ENCODE measurements around the gene ZPR1. TPM values are rescaled to one million over a fixed set of nuclear protein-coding genes. Genes with fewer than 3 reads are reported as not detected.
A peak's percentile ranks its signal among the peaks of the same experiment; 100 is the strongest.

Gene ZPR1
- total RNA-seq, 4 donors from 2014 or later: 18.1 to 45.9 (median 39.2) TPM

DNA sequence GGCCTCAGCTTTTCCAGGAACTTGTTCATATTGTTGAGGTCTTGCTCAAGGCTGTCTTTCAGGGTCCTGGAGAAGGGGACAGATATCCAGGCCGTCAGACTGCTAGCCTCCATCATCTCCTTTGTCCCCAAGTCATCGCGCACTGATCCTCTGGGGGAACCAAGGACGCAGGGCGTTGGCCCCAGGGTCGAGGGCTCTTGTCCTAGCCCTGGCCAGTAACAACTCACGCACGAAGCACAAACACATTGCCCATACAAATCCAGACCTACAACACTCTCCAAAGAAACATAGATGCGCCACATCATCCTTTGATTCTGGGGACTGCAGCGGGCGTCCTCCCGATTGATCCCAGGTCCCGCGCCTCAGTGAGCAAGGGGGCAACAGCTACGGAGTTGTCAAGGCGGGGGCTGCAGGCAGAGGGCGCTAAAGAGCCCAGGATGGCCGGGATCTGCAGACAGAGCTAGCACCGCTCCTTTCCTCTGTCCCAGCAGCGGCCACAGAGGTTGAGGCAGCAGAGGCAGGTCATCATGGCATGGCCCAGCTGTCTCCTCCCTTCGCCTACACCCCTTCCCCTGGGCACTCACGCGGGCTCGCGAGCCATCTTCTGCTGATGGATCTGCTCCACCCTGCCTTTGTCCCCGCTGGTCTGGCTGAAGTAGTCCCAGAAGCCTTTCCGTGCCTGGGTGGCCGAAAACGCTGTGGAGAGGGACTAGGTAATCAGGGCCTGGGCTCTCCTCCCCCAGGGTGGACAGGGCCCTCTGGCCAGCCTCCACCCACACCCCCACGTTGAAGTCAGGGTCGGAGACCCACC is 3.4 kb upstream of the ZPR1 start:
- Histone ChIP-seq H3K4me1 (peaks cover 0 to 32% (median 16%) of the 10 kb centered on the region in 3 donors), H3K36me3 (peaks cover 0 to 3% of the 10 kb centered on the region in 2 donors), H3K27ac (no peak overlapping the region), H3K4me3 (no peak overlapping the region), H3K27me3 (no peaks in the 10 kb centered on the region), H3K9me3 (no peaks in the 10 kb centered on the region)
- 0% methylated on average over 4 to 6 of the region's 31 CpGs for WGBS, 2 donors (ENCODE audit: low coverage in 1 of 2)
- ATAC-seq: peak; percentile 76
- TF ChIP-seq, protein P1, sequence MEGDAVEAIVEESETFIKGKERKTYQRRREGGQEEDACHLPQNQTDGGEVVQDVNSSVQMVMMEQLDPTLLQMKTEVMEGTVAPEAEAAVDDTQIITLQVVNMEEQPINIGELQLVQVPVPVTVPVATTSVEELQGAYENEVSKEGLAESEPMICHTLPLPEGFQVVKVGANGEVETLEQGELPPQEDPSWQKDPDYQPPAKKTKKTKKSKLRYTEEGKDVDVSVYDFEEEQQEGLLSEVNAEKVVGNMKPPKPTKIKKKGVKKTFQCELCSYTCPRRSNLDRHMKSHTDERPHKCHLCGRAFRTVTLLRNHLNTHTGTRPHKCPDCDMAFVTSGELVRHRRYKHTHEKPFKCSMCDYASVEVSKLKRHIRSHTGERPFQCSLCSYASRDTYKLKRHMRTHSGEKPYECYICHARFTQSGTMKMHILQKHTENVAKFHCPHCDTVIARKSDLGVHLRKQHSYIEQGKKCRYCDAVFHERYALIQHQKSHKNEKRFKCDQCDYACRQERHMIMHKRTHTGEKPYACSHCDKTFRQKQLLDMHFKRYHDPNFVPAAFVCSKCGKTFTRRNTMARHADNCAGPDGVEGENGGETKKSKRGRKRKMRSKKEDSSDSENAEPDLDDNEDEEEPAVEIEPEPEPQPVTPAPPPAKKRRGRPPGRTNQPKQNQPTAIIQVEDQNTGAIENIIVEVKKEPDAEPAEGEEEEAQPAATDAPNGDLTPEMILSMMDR (IDR thresholded peaks at IDR 0.05): peak; percentile 69 to 90 (median 89)
- no peak for TF ChIP-seq EP300 (IDR thresholded peaks at IDR 0.05)

DNA sequence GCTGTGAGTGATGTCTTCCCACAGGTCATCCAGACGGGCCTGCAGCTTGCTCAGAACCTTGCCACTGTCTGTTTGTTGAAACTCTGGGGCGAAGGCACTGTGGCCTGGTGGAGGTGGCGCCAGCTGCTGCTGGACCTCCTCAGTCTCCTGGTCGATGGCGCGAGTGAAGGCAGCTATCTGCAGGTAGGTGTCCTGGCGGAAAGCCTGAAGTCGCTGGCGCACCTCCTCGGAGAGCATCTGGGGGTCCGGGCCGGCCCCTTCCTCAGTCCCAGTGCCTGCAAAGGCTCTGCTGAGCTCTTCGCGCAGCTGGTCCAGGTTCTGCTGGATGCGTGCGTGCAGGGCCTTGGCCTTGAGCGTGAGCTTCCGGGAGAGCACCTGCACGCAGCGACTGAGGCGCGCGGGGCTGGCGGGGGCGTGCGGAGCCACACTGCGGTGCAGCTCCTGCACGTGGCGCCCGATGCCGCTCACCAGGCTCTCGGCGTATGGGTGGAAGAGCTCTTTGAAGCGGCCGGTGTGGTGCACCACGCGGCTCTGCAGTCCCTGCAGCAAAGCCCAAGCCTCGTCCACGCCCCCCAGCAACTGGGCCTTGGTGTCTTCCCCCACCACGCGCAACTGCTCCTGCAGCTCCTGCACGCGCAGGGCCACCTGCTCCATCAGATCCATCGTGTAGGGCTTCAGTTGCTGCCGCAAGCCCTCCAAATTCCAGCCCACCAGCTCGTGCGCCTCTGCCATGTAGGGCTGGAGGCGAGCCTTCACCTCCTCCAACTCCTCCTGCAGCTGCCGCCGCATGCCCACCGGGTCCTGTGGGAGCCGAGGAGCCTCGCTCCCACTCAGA is 2.6 kb upstream of the ZPR1 start:
- H3K9me3 ChIP-seq: no peaks in the 10 kb centered on the region
- H3K36me3 ChIP-seq: peaks cover 0 to 11% of the 10 kb centered on the region in 2 donors
- WGBS, 2 donors (ENCODE audit: low coverage in 1 of 2): 88 to 100% methylated on average over 2 to 5 of the region's 53 CpGs
- ATAC-seq: no peak
- TF ChIP-seq POLR2AphosphoS5 (IDR thresholded peaks at IDR 0.05) (no peak), POLR2A (IDR thresholded peaks at IDR 0.05) (no peak)
- TF ChIP-seq, protein P1 (IDR thresholded peaks at IDR 0.05): no peak
- H3K4me3 ChIP-seq: no peak overlapping the region
- H3K27ac ChIP-seq: no peak overlapping the region
- peaks cover 0 to 36% (median 17%) of the 10 kb centered on the region in 3 donors for H3K4me1 ChIP-seq
- H3K27me3 ChIP-seq: no peaks in the 10 kb centered on the region

DNA sequence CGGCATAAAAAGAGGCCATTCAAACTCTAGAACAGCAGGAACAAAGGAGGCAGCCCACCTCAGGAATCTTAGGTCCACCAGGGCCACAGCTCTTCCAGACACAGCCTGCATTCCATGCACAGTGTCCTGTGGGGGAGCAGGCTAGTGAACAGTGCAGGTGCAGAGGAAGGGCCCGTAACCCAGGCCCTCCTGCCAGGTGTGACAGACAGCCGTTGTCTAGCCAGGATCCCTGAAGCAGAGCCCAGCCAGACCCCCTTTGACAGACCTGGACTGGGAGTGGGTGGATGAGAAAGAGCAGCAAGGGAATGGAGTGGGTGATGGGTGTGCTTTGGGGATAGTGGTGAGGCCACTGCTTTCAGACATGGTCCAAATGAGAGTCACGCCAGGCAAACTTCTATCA is 1.2 kb upstream of the ZPR1 start:
- 83 to 100% methylated on average over 1 of the region's 4 CpGs for whole genome bisulfite sequencing, 2 donors (ENCODE audit: low coverage in 1 of 2)
- peaks cover 0 to 36% (median 17%) of the 10 kb centered on the region in 3 donors for H3K4me1 ChIP-seq
- peak overlapping the region in 1 of 4 donors; percentile 90 for H3K27ac ChIP-seq

DNA sequence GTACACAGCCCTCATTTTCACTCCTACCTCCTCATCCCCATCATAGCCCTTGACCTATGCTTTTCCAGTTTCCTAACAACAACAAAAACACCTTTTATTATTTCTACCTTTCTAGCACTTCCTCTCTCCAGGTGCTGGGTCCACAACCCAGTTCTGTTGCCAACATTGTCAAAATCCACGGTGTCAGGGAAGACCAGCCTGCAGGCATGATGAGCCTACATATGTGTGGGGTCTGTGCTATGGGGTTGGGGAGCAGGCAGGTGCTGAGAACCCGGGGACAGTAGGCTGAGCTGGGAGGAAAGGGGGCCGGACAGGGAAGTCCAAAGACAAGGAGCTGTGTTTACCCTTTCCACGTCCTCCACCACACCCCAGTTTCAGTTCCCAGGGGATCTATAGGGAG is 711 bp upstream of the ZPR1 start:
- Histone ChIP-seq H3K36me3 (peaks cover 0 to 30% of the 10 kb centered on the region in 2 donors), H3K4me1 (peaks cover 0 to 36% (median 17%) of the 10 kb centered on the region in 3 donors), H3K27ac (peak overlapping the region; percentile 78 to 91 (median 90)), H3K9me3 (no peaks in the 10 kb centered on the region), H3K4me3 (peak overlapping the region; percentile 70 to 99), H3K27me3 (no peaks in the 10 kb centered on the region)
- WGBS, 2 donors (ENCODE audit: low coverage in 1 of 2): 37 to 67% methylated on average over 3 to 4 of the region's 4 CpGs
- no peak for TF ChIP-seq EP300 (IDR thresholded peaks at IDR 0.05)
- ATAC-seq: no peak

More for the DNA sequence above, 1.2 kb upstream of the ZPR1 start:
- no peak for TF ChIP-seq POLR2AphosphoS5 (IDR thresholded peaks at IDR 0.05)
- TF ChIP-seq, protein P1 (IDR thresholded peaks at IDR 0.05): no peak
- no peak for TF ChIP-seq EP300 (IDR thresholded peaks at IDR 0.05)
- no peak for TF ChIP-seq POLR2A (IDR thresholded peaks at IDR 0.05)
- Histone ChIP-seq H3K36me3 (peaks cover 0 to 25% of the 10 kb centered on the region in 2 donors), H3K27me3 (no peaks in the 10 kb centered on the region), H3K4me3 (no peak overlapping the region), H3K9me3 (no peaks in the 10 kb centered on the region)
- no peak for ATAC-seq

DNA sequence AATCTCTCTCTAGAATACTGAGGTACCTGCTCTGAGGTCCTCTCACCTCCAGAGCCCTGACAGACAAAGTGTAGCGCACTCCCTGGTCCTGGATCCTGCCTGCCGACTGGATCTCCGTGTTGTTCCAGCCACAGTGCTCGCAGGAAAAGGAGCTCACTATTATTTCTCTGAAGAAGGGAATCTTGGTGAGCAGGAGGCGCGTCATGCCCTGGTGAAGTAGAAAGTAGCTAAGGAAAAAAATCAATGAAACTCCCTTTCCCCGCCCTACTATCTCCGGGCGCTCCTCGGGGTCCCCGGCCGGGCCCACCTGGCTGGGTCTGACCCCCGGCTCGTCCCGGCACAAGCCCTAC is 412 bp downstream of the ZPR1 start:
- ATAC-seq: no peak
- peaks cover 0 to 36% (median 17%) of the 10 kb centered on the region in 3 donors for H3K4me1 ChIP-seq
- WGBS, 2 donors (ENCODE audit: low coverage in 1 of 2): 0% methylated on average over 5 to 11 of the region's 15 CpGs
- peak overlapping the region; percentile 70 to 99 for H3K4me3 ChIP-seq
- H3K27me3 ChIP-seq: no peaks in the 10 kb centered on the region
- H3K9me3 ChIP-seq: no peaks in the 10 kb centered on the region
- TF ChIP-seq EP300 (IDR thresholded peaks at IDR 0.05): no peak
- TF ChIP-seq, protein P1 (IDR thresholded peaks at IDR 0.05): no peak
- no peak for TF ChIP-seq POLR2AphosphoS5 (IDR thresholded peaks at IDR 0.05)
- TF ChIP-seq POLR2A (IDR thresholded peaks at IDR 0.05): no peak
- H3K36me3 ChIP-seq: peaks cover 4 to 41% of the 10 kb centered on the region in 2 donors
- peak overlapping the region; percentile 78 to 91 (median 90) for H3K27ac ChIP-seq
